Mucosa of stomach (tissue), 1 donor: ENCODE results near the gene POLR1C.

ENCODE experiments used
- H3K27me3 ChIP-seq: one replicate; pipeline ENCODE4 v1.7.0; 2013; ENCODE audit warnings: mild to moderate bottlenecking, low read length; ENCODE audit not compliant: control insufficient read depth, insufficient read depth
- H3K36me3 ChIP-seq: one replicate; pipeline ENCODE4 v1.7.0; 2013; ENCODE audit warnings: low read length; ENCODE audit not compliant: control insufficient read depth, insufficient read depth
- H3K4me1 ChIP-seq: one replicate; pipeline ENCODE4 v1.7.0; 2013; ENCODE audit warnings: mild to moderate bottlenecking, low read length; ENCODE audit not compliant: control insufficient read depth, insufficient read depth
- H3K4me3 ChIP-seq: one replicate; pipeline ENCODE4 v1.7.0; 2013; ENCODE audit warnings: low read length
- H3K9ac ChIP-seq: one replicate; pipeline ENCODE4 v1.7.0; 2013; ENCODE audit warnings: mild to moderate bottlenecking, low read length, moderate library complexity
- H3K9me3 ChIP-seq: one replicate; pipeline ENCODE4 v1.7.0; 2013; ENCODE audit warnings: mild to moderate bottlenecking, low read length, moderate library complexity; ENCODE audit not compliant: control insufficient read depth
- donor health status: Pancreatic carcinoma.

POLR1C gene

DNA sequence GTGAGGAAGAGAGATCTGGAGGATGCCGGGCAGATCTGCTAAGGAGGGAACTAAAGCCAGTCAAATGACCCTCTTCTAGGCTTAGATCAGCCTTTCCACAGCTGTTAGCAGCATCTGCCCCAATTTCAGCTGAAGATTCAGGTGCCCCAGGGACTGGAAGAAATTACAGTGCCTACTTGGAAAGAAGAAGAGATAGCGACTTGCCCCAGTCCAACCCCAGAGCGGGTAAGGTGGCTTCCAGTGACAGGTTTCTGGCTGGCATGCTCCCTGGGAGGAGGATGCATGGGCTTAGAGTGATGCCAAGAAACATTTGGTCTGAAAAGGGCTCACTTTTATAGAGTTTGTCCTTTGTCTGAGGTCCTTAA, 38.9 kb upstream of the POLR1C start:
- Histone ChIP-seq H3K9ac (peak overlapping the region; percentile 87), H3K4me1 (peaks cover 9% of the 10 kb centered on the region)

GRCh38 chr6:43481075-43481474, 35.8 kb upstream of the POLR1C start:
- no peak overlapping the region for H3K4me3 ChIP-seq
- H3K27me3 ChIP-seq: no peaks in the 10 kb centered on the region
- H3K4me1 ChIP-seq: peaks cover 9% of the 10 kb centered on the region
- no peaks in the 10 kb centered on the region for H3K36me3 ChIP-seq
- no peak overlapping the region for H3K9ac ChIP-seq
- H3K9me3 ChIP-seq: no peaks in the 10 kb centered on the region

More for the DNA sequence above, 38.9 kb upstream of the POLR1C start:
- no peaks in the 10 kb centered on the region for H3K36me3 ChIP-seq
- peak overlapping the region; percentile 56 for H3K4me3 ChIP-seq
- no peaks in the 10 kb centered on the region for H3K9me3 ChIP-seq
- H3K27me3 ChIP-seq: no peaks in the 10 kb centered on the region

DNA sequence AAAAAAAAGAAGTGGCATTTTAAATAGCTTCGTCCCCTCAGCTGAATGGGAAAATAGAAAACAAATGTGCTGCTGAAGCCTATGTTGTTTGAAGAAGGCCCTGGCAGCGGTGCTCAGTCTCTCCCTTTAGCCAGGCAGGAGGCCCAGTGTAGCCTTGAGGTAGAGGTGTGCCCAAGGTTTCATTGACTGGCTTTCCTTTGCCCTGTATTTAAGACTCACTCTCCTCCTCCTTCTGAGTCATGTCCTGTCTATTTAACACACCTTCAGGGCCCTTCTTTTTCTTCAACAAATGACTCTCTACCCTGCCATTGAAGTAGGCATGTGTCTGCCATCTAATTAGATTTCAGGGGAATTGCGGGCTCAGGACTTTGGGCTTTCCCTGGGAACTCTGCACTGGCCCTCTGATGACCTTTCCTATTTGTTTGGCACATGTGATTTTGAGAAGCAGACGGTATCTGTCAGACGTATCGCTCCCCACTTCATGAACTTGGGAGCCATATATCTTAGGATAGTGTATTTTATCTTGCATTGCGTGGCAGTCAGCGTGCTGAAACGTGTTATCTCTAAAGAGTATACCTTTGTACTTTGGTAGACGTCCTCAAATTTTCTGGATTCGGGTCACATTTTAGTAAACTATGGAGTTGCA, 35.2 kb upstream of the POLR1C start:
- Histone ChIP-seq H3K36me3 (no peaks in the 10 kb centered on the region), H3K4me3 (no peak overlapping the region)

GRCh38 chr6:43488667-43489276, 28.1 kb upstream of the POLR1C start:
- peaks cover 20% of the 10 kb centered on the region for H3K4me1 ChIP-seq
- H3K9me3 ChIP-seq: no peaks in the 10 kb centered on the region
- H3K36me3 ChIP-seq: no peaks in the 10 kb centered on the region
- no peaks in the 10 kb centered on the region for H3K27me3 ChIP-seq
- no peak overlapping the region for H3K4me3 ChIP-seq
- no peak overlapping the region for H3K9ac ChIP-seq

More for the DNA sequence above, 35.2 kb upstream of the POLR1C start:
- Histone ChIP-seq H3K27me3 (no peaks in the 10 kb centered on the region), H3K9me3 (no peaks in the 10 kb centered on the region), H3K9ac (no peak overlapping the region), H3K4me1 (peaks cover 9% of the 10 kb centered on the region)

GRCh38 chr6:43489277-43490072, 27.4 kb upstream of the POLR1C start:
- Histone ChIP-seq H3K9me3 (no peaks in the 10 kb centered on the region), H3K4me3 (no peak overlapping the region), H3K36me3 (no peaks in the 10 kb centered on the region), H3K27me3 (no peaks in the 10 kb centered on the region), H3K4me1 (peaks cover 27% of the 10 kb centered on the region), H3K9ac (no peak overlapping the region)

GRCh38 chr6:43490523-43490939, 26.4 kb upstream of the POLR1C start:
- Histone ChIP-seq H3K9me3 (no peaks in the 10 kb centered on the region), H3K4me3 (no peak overlapping the region), H3K36me3 (no peaks in the 10 kb centered on the region), H3K9ac (no peak overlapping the region), H3K4me1 (peaks cover 38% of the 10 kb centered on the region), H3K27me3 (no peaks in the 10 kb centered on the region)

DNA sequence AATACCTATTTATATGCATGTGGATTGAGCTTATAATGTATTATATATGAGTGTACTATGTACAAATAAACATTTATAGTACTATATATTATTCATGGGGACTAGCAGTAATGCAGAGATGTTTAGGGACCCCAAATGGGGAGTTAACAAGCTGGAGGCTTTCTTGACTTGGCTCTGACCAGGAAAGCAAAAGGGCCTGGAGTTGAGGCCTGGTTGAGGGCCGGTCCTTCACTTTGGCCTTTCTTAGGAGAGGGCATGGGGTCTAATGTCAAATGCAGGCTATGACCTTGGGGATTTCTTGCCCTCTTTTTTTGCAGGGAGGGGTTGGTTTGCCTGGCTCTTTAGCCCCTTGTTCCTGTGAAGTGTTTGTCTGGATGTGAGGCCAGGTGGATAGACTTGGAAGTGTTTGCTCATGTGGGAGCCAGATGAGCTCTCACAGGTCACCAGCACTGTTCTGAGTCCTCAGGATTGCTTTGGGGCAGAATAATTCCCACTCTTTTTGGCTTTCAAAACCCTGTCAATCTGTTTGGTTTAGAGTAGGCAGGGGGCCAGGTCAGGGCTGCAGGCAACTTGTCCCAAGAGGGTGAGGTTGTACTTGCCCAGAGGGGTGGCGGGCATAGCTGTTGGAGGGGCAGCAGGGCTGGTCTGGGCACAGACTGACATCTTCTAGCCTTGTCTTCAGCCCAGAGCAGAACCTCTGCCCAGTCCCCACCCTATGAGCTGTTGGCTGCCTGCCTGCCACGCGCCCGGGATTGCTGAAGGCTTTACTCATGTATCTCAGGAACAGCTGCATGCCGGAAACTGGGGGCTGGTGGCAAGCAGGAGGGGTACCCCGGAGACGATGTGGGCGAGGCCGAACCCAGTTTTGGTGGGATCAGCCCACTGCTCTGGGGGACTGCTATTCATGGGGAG, 24.9 kb upstream of the POLR1C start:
- H3K27me3 ChIP-seq: no peaks in the 10 kb centered on the region
- H3K4me1 ChIP-seq: peaks cover 48% of the 10 kb centered on the region
- no peak overlapping the region for H3K9ac ChIP-seq
- H3K9me3 ChIP-seq: no peaks in the 10 kb centered on the region
- H3K36me3 ChIP-seq: no peaks in the 10 kb centered on the region
- H3K4me3 ChIP-seq: no peak overlapping the region

- H3K4me3 ChIP-seq: no peak overlapping the region
- no peaks in the 10 kb centered on the region for H3K9me3 ChIP-seq
- H3K36me3 ChIP-seq: peaks cover 4% of the 10 kb centered on the region
- H3K27me3 ChIP-seq: no peaks in the 10 kb centered on the region
- H3K4me1 ChIP-seq: peaks cover 48% of the 10 kb centered on the region
- no peak overlapping the region for H3K9ac ChIP-seq
Measured at GRCh38 chr6:43492673-43493072, 24.2 kb upstream of the POLR1C start.

DNA sequence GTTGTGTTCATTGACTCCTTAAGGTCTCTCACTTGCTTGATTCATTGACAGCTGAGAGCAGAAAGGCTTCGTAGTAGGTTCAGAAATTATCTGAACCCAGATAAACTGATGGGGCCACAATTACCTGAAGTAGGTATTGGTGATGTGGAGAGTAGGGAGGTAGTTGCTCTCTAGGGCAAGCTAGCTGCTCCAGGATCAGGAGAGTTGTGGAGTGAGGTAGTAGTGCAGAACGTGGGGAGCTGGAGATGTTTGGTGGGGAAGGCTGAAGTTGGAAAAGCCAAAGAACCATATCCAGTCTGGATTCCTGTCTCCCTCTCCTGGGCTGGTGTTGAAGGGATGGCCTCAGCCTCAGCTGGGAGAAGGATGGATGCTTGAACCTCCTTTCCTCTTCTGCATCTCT, 23.7 kb upstream of the POLR1C start:
- H3K36me3 ChIP-seq: peaks cover 9% of the 10 kb centered on the region
- H3K9me3 ChIP-seq: no peaks in the 10 kb centered on the region
- no peak overlapping the region for H3K4me3 ChIP-seq
- peaks cover 48% of the 10 kb centered on the region for H3K4me1 ChIP-seq
- H3K27me3 ChIP-seq: no peaks in the 10 kb centered on the region
- H3K9ac ChIP-seq: no peak overlapping the region

DNA sequence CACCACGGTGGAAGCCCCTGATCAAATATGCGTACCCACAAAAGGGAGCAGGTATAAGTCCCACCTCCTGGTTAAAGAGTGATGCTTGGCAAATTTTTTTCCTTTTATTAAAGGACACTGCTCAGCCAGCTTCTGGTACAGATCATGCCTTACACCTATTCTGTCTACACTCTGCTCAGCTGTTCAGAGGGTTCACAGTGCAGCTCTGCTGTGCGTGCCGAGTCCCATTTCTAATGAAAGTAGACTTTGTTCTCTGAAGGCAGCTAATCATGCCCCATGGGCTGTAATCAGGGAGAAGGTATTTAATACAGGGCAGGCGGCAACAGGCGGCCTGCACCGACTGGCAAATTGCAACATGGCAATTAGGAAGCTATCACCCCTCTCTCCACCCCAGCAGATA, 23.1 kb upstream of the POLR1C start:
- H3K27me3 ChIP-seq: no peaks in the 10 kb centered on the region
- no peak overlapping the region for H3K9ac ChIP-seq
- peaks cover 9% of the 10 kb centered on the region for H3K36me3 ChIP-seq
- H3K4me3 ChIP-seq: no peak overlapping the region
- peaks cover 48% of the 10 kb centered on the region for H3K4me1 ChIP-seq
- no peaks in the 10 kb centered on the region for H3K9me3 ChIP-seq

- Histone ChIP-seq H3K36me3 (peaks cover 12% of the 10 kb centered on the region), H3K9me3 (no peaks in the 10 kb centered on the region), H3K27me3 (no peaks in the 10 kb centered on the region), H3K4me3 (no peak overlapping the region), H3K9ac (no peak overlapping the region), H3K4me1 (peaks cover 48% of the 10 kb centered on the region)
Measured at GRCh38 chr6:43494321-43494720, 22.6 kb upstream of the POLR1C start.
